ENCODE results near the gene ACKR3.

DNA sequence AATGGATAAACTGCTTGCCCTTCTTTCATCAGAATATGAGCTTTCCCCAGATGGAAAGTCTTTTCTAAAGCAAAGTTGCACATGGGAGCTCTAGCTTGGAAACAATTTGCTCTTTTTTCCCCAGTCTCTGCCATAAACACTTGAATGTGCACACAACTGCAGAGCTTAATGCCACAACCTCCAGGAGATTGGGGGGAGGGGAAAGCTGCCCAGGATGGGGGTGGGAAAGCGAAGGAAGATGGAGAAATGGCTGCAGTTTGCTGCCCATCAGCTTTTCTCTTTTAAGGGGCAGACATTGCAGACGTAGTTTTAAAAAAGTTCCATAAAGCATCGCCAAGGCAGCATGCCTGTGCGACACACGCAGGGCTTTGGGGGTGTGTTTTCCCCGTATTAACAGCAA is 1.5 kb downstream of the ACKR3 start:
- TF ChIP-seq, protein P1, sequence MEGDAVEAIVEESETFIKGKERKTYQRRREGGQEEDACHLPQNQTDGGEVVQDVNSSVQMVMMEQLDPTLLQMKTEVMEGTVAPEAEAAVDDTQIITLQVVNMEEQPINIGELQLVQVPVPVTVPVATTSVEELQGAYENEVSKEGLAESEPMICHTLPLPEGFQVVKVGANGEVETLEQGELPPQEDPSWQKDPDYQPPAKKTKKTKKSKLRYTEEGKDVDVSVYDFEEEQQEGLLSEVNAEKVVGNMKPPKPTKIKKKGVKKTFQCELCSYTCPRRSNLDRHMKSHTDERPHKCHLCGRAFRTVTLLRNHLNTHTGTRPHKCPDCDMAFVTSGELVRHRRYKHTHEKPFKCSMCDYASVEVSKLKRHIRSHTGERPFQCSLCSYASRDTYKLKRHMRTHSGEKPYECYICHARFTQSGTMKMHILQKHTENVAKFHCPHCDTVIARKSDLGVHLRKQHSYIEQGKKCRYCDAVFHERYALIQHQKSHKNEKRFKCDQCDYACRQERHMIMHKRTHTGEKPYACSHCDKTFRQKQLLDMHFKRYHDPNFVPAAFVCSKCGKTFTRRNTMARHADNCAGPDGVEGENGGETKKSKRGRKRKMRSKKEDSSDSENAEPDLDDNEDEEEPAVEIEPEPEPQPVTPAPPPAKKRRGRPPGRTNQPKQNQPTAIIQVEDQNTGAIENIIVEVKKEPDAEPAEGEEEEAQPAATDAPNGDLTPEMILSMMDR (IDR thresholded peaks at IDR 0.05 in 4 of 5, conservative IDR thresholded peaks at IDR 0.05 in 1 of 5) = no peak
- no peak for TF ChIP-seq POLR2A (IDR thresholded peaks at IDR 0.05)

All from gastrocnemius medialis (tissue), 4 donors.